Motor neuron (in vitro differentiated cells): ENCODE results near the gene TNFRSF21. TPM values are rescaled to one million over a fixed set of nuclear protein-coding genes. Genes with fewer than 3 reads are reported as not detected.
A peak's percentile ranks its signal among the peaks of the same experiment; 100 is the strongest.
"Not testable (repeated sequence)": the region's sequence is repeated elsewhere in the genome, so short reads cannot be mapped to it uniquely, and the experiment has no call there.

Experiments
- ATAC-seq, 8 experiments: fragments of 200-7000 bp; cut with Tn5 transposase; replicated peaks in 6 of 8; 2 replicates each; pipeline ENCODE4 v1.8.0; 2021; ENCODE audit warnings: mild to moderate bottlenecking in 8 of 8, moderate library complexity in 8 of 8
- H3K27ac ChIP-seq, 2 donors: fragments of 250-450 bp; sonication (Bioruptor Pico); 2 replicates each; pipeline ENCODE4 v1.9.0; 2021; ENCODE audit warnings: antibody characterized with exemption in 2 of 2, mild to moderate bottlenecking in 2 of 2, moderate library complexity in 1 of 2
- H3K4me1 ChIP-seq, 2 donors: fragments of 250-450 bp; sonication (Bioruptor Pico); replicated peaks in 1 of 2; 2 replicates each; pipeline ENCODE4 v1.6.1; 2021; ENCODE audit warnings: antibody characterized with exemption in 2 of 2, mild to moderate bottlenecking in 2 of 2, moderate library complexity in 1 of 2
- H3K4me3 ChIP-seq, 5 donors: fragments of 250-450 bp; sonication (Bioruptor Pico); 2 replicates each; pipeline ENCODE4 v1.9.0; 2021; ENCODE audit warnings: antibody characterized with exemption in 5 of 5, mild to moderate bottlenecking in 5 of 5, moderate library complexity in 4 of 5
- WGBS, 10 experiments: fragments of 450-650 bp; shearing (Covaris generic); methylation state at CpG; one replicate each; pipeline ENCODE4 v1.0.0; 2022; 5-methylcytosine and 5-hydroxymethylcytosine counted together
- in situ Hi-C, 9 experiments: fragments of 400-800 bp; cut with MboI; loops; one replicate each; pipeline ENCODE4 v1.15.0; 2021; ENCODE audit warnings: low sequenced_read_pairs in 9 of 9, low pct_unique_long_range_greater_than_20kb in 2 of 9; ENCODE audit not compliant: unreplicated experiment in 9 of 9
- total RNA-seq, 8 experiments: library from RNA; unstranded; fragments of 300-600 nt; gene quantifications; 2 replicates each; pipeline versions ENCODE4 v1.2.3 to v1.2.4, GENCODE V29; 2022

TNFRSF21 gene
- total RNA-seq, 8 experiments from 2014 or later = 1.2 to 50.1 (median 17.2) TPM

DNA sequence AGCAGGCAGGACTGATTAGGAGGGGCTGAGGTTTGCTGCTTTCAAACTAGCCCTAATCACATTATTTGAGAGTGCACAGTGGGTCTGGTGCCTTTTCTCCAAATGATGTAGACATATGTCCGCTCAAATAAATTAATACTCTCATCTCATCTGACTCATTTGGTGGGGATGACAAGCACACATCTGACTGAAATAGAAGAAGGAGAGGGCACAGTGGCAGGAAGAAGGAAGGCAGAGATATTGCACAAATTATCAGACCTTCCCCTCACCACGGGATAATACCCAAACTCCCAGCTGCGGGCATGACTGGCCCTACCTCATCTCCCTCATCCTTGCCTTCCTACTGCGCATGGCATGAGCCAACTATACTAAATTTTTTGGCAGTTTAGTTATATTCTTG, 33.9 kb upstream of the TNFRSF21 start:
- peak in 1 of 8 experiments; percentile 68 for ATAC-seq
- H3K4me1 ChIP-seq = no peaks in the 10 kb centered on the region
- no peak overlapping the region for H3K4me3 ChIP-seq
- in situ Hi-C loops = no loop called here
- whole genome bisulfite sequencing, 10 experiments = 0 to 100% (median 85%) methylated on average over 1 to 4 of the region's 4 CpGs; no CpG with 5 or more reads in 2 of the 10 experiments
- H3K27ac ChIP-seq = no peak overlapping the region

GRCh38 chr6:47342824-47343223, 33.1 kb upstream of the TNFRSF21 start:
- no peak overlapping the region for H3K27ac ChIP-seq
- in situ Hi-C loops = no loop called here
- no peaks in the 10 kb centered on the region for H3K4me1 ChIP-seq
- ATAC-seq = no peak
- 41 to 90% (median 74%) methylated on average over 2 to 6 of the region's 8 CpGs; no CpG with 5 or more reads in 4 of the 10 experiments for WGBS, 10 experiments
- no peak overlapping the region for H3K4me3 ChIP-seq

- ATAC-seq = no peak
- 17 to 100% (median 75%) methylated on average over 1 to 2 of the region's 2 CpGs; no CpG with 5 or more reads in 2 of the 10 experiments for WGBS, 10 experiments
- no peak overlapping the region for H3K27ac ChIP-seq
- no peak overlapping the region for H3K4me3 ChIP-seq
- in situ Hi-C loops = no loop called here
- no peaks in the 10 kb centered on the region for H3K4me1 ChIP-seq
Observed at GRCh38 chr6:47337519-47337918, 27.8 kb upstream of the TNFRSF21 start.

- Histone ChIP-seq H3K27ac (no peak overlapping the region), H3K4me3 (no peak overlapping the region), H3K4me1 (no peaks in the 10 kb centered on the region)
- no peak for ATAC-seq
- in situ Hi-C loops = no loop called here
Observed at GRCh38 chr6:47336334-47336733, 26.6 kb upstream of the TNFRSF21 start.

DNA sequence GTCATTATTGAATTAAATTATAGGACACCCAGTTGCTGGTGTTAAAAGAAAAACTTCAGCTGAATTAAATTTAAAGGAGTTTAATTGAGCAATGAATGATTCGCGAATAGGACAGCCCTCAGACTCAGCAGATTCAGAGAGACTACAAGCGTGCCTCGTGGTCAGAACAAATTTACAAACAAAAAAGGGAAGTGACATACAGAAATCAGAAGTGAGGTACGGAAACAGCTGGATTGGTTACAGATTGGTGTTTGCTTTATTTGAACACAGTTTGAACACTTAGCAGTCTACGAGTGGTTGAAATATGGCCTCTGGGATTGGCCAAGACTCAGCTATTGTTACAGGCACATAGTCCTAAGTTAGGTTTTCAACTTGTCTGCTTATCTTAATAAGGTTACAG, 25.8 kb upstream of the TNFRSF21 start:
- no peak for ATAC-seq
- WGBS, 10 experiments = 20 to 92% (median 86%) methylated on average over 1 to 6 of the region's 6 CpGs

GRCh38 chr6:47334334-47334733, 24.6 kb upstream of the TNFRSF21 start:
- in situ Hi-C loops = no loop called here
- ATAC-seq = no peak
- Histone ChIP-seq H3K4me3 (no peak overlapping the region), H3K27ac (no peak overlapping the region), H3K4me1 (no peaks in the 10 kb centered on the region)

More for the DNA sequence above, 25.8 kb upstream of the TNFRSF21 start:
- in situ Hi-C loops = no loop called here
- Histone ChIP-seq H3K27ac (no peak overlapping the region), H3K4me1 (no peaks in the 10 kb centered on the region), H3K4me3 (no peak overlapping the region)

GRCh38 chr6:47328606-47329005, 18.9 kb upstream of the TNFRSF21 start:
- ATAC-seq, H3K27ac ChIP-seq, H3K4me3 ChIP-seq, H3K4me1 ChIP-seq, in situ Hi-C loops: not testable (repeated sequence)
- 0 to 100% (median 62%) methylated on average over 1 to 3 of the region's 3 CpGs for WGBS, 10 experiments

DNA sequence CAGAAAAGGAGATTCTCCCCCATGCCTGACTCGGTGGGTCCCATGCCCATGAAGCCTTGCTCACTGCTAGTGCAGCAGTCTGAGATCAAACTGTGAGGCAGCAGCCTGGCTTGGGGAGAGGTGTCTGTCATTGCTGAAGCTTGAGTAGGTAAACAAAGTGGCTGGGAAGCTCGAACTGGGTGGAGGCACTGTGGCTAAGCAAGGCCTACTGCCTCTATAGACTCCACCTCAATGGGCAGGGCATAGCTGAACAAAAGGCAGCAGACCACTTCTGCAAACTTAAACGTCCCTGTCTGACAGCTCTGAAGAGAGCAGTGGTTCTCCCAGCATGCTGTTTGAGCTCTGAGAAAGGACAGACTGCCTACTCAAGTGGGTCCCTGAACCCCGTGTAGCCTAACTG, 18.4 kb upstream of the TNFRSF21 start:
- H3K27ac ChIP-seq, H3K4me3 ChIP-seq, ATAC-seq, H3K4me1 ChIP-seq, in situ Hi-C loops: not testable (repeated sequence)
- WGBS, 10 experiments = 0 to 82% (median 40%) methylated on average over 1 to 3 of the region's 4 CpGs; no CpG with 5 or more reads in 3 of the 10 experiments

- H3K4me3 ChIP-seq = no peak overlapping the region
- H3K27ac ChIP-seq = no peak overlapping the region
- ATAC-seq = no peak
- 0 to 88% (median 65%) methylated on average over 1 of the region's 1 CpG; no CpG with 5 or more reads in 4 of the 10 experiments for WGBS, 10 experiments
- no peaks in the 10 kb centered on the region for H3K4me1 ChIP-seq
- in situ Hi-C loops = loop anchor here in 6 of 9 experiments (25.0 kb wide), 2 partner anchors 212 to 237 kb away; no protein-coding TSS in a partner anchor
Observed at GRCh38 chr6:47323887-47324286, 14.2 kb upstream of the TNFRSF21 start.

GRCh38 chr6:47323321-47323720, 13.6 kb upstream of the TNFRSF21 start:
- Histone ChIP-seq H3K27ac (no peak overlapping the region), H3K4me3 (no peak overlapping the region), H3K4me1 (no peaks in the 10 kb centered on the region)
- in situ Hi-C loops = loop anchor here in 6 of 9 experiments (25.0 kb wide), 2 partner anchors 211 to 236 kb away; no protein-coding TSS in a partner anchor
- WGBS, 10 experiments = 0 to 90% (median 64%) methylated on average over 1 to 2 of the region's 2 CpGs; no CpG with 5 or more reads in 2 of the 10 experiments
- no peak for ATAC-seq

GRCh38 chr6:47321577-47321976, 11.9 kb upstream of the TNFRSF21 start:
- WGBS, 10 experiments = 7 to 100% (median 83%) methylated on average over 2 to 4 of the region's 4 CpGs
- ATAC-seq = no peak
- H3K4me3 ChIP-seq = no peak overlapping the region
- in situ Hi-C loops = loop anchor here in 6 of 9 experiments (25.0 kb wide), 2 partner anchors 209 to 234 kb away; no protein-coding TSS in a partner anchor
- H3K27ac ChIP-seq = no peak overlapping the region
- H3K4me1 ChIP-seq = no peaks in the 10 kb centered on the region

DNA sequence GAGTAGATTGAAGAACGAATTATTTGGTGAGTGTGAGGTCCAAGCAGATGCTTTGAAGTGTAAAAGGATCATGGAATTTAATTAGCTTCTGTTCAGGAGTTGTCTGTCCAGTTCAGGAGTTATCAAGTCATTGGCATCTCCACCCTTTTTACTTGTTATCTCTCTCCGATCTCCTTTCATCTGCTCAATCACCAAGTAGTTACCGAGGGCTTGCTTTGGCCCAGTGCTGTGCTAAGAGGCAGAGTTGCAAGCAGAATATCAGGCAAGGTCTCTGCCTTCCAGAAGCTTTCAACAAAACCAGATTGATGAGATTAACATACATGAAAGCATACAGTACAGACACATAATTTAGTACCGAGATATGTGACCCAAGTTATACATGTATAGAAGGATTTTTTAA, 10.2 kb upstream of the TNFRSF21 start:
- 0 to 80% (median 55%) methylated on average over 1 to 4 of the region's 4 CpGs; no CpG with 5 or more reads in 1 of the 10 experiments for WGBS, 10 experiments
- in situ Hi-C loops = loop anchor here in 6 of 9 experiments (25.0 kb wide), 2 partner anchors 208 to 233 kb away; no protein-coding TSS in a partner anchor
- no peaks in the 10 kb centered on the region for H3K4me1 ChIP-seq
- H3K27ac ChIP-seq = no peak overlapping the region
- no peak for ATAC-seq
- no peak overlapping the region for H3K4me3 ChIP-seq

- WGBS, 10 experiments = 7 to 81% (median 58%) methylated on average over 1 to 3 of the region's 3 CpGs; no CpG with 5 or more reads in 1 of the 10 experiments
- no peak for ATAC-seq
- Histone ChIP-seq H3K27ac (no peak overlapping the region), H3K4me1 (no peaks in the 10 kb centered on the region), H3K4me3 (no peak overlapping the region)
- in situ Hi-C loops = loop anchor here in 6 of 9 experiments (25.0 kb wide), 2 partner anchors 207 to 232 kb away; no protein-coding TSS in a partner anchor
Observed at GRCh38 chr6:47319382-47319781, 9.7 kb upstream of the TNFRSF21 start.
